GM23248 (cell line): Measurements from ENCODE around the gene PAM. TPM values are rescaled to one million over a fixed set of nuclear protein-coding genes. Genes with fewer than 3 reads are reported as not detected.

Experiments
- DNase-seq: peaks from one replicate; pipeline ENCODE4 v3.0.0-alpha.2; 2015
- H2AFZ ChIP-seq: fragments of 200-600 bp; sonication (generic); 2 replicates; pipeline ENCODE4 v1.6.1; 2016; ENCODE audit warnings: antibody characterized with exemption
- H3F3A ChIP-seq: fragments of 200-600 bp; sonication (generic); 2 replicates; pipeline ENCODE4 v1.6.1; 2016; ENCODE audit warnings: mild to moderate bottlenecking, antibody characterized with exemption, mixed run types; ENCODE audit not compliant: insufficient read depth
- H3K27ac ChIP-seq: fragments of 200-600 bp; sonication (generic); 2 replicates; pipeline ENCODE4 v1.5.1; 2016; ENCODE audit warnings: mild to moderate bottlenecking
- H3K27me3 ChIP-seq: fragments of 200-600 bp; sonication (generic); replicated peaks from 2 replicates; pipeline ENCODE4 v1.6.1; 2016; ENCODE audit warnings: mild to moderate bottlenecking; ENCODE audit not compliant: insufficient read depth
- H3K36me3 ChIP-seq: fragments of 200-600 bp; sonication (generic); 2 replicates; pipeline ENCODE4 v1.6.1; 2016; ENCODE audit warnings: low read depth, mild to moderate bottlenecking
- H3K4me1 ChIP-seq: fragments of 200-600 bp; sonication (generic); 2 replicates; pipeline ENCODE4 v1.6.1; 2016; ENCODE audit warnings: mild to moderate bottlenecking; ENCODE audit not compliant: insufficient read depth
- H3K4me2 ChIP-seq: fragments of 200-600 bp; sonication (generic); one replicate; pipeline ENCODE4 v1.6.1; 2016; ENCODE audit warnings: mild to moderate bottlenecking; ENCODE audit not compliant: unreplicated experiment
- H3K4me3 ChIP-seq: fragments of 200-600 bp; sonication (generic); 2 replicates; pipeline ENCODE4 v1.5.1; 2016; ENCODE audit warnings: mild to moderate bottlenecking
- H3K79me2 ChIP-seq: fragments of 200-600 bp; sonication (generic); 2 replicates; pipeline ENCODE4 v1.6.1; 2016; ENCODE audit warnings: mild to moderate bottlenecking; ENCODE audit not compliant: insufficient read depth
- H3K9ac ChIP-seq: fragments of 200-600 bp; sonication (generic); 2 replicates; pipeline ENCODE4 v1.6.1; 2016; ENCODE audit warnings: mild to moderate bottlenecking
- H3K9me2 ChIP-seq: fragments of 200-600 bp; sonication (generic); 2 replicates; pipeline ENCODE4 v1.6.1; 2016; ENCODE audit warnings: mixed run types, mild to moderate bottlenecking, moderate library complexity; ENCODE audit not compliant: insufficient read depth
- H3K9me3 ChIP-seq: fragments of 200-600 bp; sonication (generic); one replicate; pipeline ENCODE4 v1.6.1; 2017; ENCODE audit warnings: low read depth
- H4K20me1 ChIP-seq: fragments of 200-600 bp; sonication (generic); 2 replicates; pipeline ENCODE4 v1.6.0; 2016; ENCODE audit not compliant: insufficient read depth
- EZH2 ChIP-seq: fragments of 200-600 bp; sonication (generic); IDR thresholded peaks from 2 replicates; pipeline ENCODE4 v1.6.1; 2018; ENCODE audit warnings: antibody characterized with exemption, mild to moderate bottlenecking; ENCODE audit not compliant: insufficient read depth, poor library complexity, severe bottlenecking
- EZH2phosphoT487 ChIP-seq: fragments of 200-600 bp; sonication (generic); IDR thresholded peaks from 2 replicates; pipeline ENCODE4 v1.6.1; 2018; ENCODE audit warnings: antibody characterized with exemption, moderate library complexity, mild to moderate bottlenecking, low read depth; ENCODE audit not compliant: insufficient read depth
- whole genome bisulfite sequencing, 2 experiments: methylation state at CpG; one replicate each; pipeline ENCODE4 v1.1.6; 2015 to 2017; ENCODE audit warnings: low lambda C conversion rate in 2 of 2, low coverage in 1 of 2; ENCODE audit errors: missing lambda C conversion rate in 2 of 2; 5-methylcytosine and 5-hydroxymethylcytosine counted together
- in situ Hi-C: fragments of 300-500 bp; cut with MboI; formaldehyde crosslinking; loops from 2 replicates; pipeline ENCODE4 v1.15.0; 2020
- polyA plus RNA-seq: library from polyadenylated mRNA; unstranded; fragments of >200 nt; fragmentation: Nextera tagmentation; extraction: Ambion mirVana; gene quantifications from 2 replicates; pipeline ENCODE4 v1.2.1, GENCODE V29; 2016
- total RNA-seq: library from RNA; depleted of rRNA; stranded (reverse); fragments of >200 nt; shearing (Covaris generic); gene quantifications from 2 replicates; pipeline ENCODE4 v1.2.3, GENCODE V29; 2014

The PAM gene
- total and polyA plus RNA-seq, 2 experiments from 2014 or later: 429 to 499 TPM

DNA sequence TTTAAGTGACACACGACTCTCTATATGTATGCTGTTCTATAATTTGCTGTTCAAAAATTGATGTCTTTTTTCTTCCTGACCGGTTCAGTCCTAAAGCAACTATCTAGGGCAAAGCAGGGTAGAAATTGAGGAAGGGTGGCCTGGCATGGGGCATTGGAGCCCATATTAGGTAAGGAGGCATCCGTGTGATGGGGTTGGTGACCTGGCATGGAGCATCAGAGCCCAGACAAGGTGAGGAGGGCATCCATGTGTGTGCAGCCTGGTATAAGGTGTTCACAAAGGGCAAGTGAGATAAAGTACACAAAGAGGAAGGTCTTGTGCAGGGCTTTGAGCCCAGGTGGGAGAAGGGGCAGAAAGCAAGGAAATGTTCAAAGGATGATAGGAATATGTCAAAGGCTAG is 104.9 kb downstream of the PAM start:
- Histone ChIP-seq H3K9ac (no peak overlapping the region), H3K4me2 (no peak overlapping the region), H2AFZ (no peak overlapping the region), H3K9me2 (no peaks in the 10 kb centered on the region), H3K9me3 (no peaks in the 10 kb centered on the region), H3K4me1 (peaks cover 53% of the 10 kb centered on the region), H3K4me3 (no peak overlapping the region), H3K27ac (no peak overlapping the region), H4K20me1 (no peaks in the 10 kb centered on the region), H3K79me2 (peaks cover 29% of the 10 kb centered on the region), H3K27me3 (no peaks in the 10 kb centered on the region), H3F3A (peaks cover 49% of the 10 kb centered on the region), H3K36me3 (no peaks in the 10 kb centered on the region)
- in situ Hi-C loops: no loop called here
- no peak for TF ChIP-seq EZH2phosphoT487
- TF ChIP-seq EZH2: no peak
- no peak for DNase-seq
- WGBS, 2 experiments: 90 to 98% methylated on average over 3 of the region's 3 CpGs

DNA sequence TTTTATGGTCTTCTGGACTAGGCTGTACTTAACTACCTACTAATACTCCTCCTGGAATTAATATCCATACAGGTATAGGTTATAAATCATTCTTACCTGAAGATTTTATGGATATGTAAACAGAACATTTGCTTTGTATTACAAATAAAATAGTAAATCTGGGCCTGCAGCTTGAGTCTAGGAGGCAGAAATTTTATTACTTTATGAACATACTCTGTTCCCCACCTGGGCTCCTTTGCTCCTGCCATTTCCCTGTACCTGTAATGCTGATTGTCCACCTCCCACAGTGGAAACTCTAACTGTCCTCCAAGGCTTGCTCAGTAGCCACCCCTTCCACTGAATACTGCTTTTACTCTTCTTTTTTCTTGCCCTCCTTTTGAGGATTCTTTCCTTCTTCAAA is 108.0 kb downstream of the PAM start:
- H3K9me2 ChIP-seq: no peaks in the 10 kb centered on the region
- no peaks in the 10 kb centered on the region for H3K27me3 ChIP-seq
- DNase-seq: no peak
- no peak overlapping the region for H3K4me2 ChIP-seq
- no peaks in the 10 kb centered on the region for H3K36me3 ChIP-seq
- H3F3A ChIP-seq: peaks cover 29% of the 10 kb centered on the region
- TF ChIP-seq EZH2 (no peak), EZH2phosphoT487 (no peak)
- no peak overlapping the region for H3K9ac ChIP-seq
- no peak overlapping the region for H2AFZ ChIP-seq
- peaks cover 46% of the 10 kb centered on the region for H3K79me2 ChIP-seq
- H3K27ac ChIP-seq: no peak overlapping the region
- in situ Hi-C loops: no loop called here
- H3K4me1 ChIP-seq: peaks cover 43% of the 10 kb centered on the region
- no peaks in the 10 kb centered on the region for H3K9me3 ChIP-seq
- H4K20me1 ChIP-seq: no peaks in the 10 kb centered on the region
- no peak overlapping the region for H3K4me3 ChIP-seq

DNA sequence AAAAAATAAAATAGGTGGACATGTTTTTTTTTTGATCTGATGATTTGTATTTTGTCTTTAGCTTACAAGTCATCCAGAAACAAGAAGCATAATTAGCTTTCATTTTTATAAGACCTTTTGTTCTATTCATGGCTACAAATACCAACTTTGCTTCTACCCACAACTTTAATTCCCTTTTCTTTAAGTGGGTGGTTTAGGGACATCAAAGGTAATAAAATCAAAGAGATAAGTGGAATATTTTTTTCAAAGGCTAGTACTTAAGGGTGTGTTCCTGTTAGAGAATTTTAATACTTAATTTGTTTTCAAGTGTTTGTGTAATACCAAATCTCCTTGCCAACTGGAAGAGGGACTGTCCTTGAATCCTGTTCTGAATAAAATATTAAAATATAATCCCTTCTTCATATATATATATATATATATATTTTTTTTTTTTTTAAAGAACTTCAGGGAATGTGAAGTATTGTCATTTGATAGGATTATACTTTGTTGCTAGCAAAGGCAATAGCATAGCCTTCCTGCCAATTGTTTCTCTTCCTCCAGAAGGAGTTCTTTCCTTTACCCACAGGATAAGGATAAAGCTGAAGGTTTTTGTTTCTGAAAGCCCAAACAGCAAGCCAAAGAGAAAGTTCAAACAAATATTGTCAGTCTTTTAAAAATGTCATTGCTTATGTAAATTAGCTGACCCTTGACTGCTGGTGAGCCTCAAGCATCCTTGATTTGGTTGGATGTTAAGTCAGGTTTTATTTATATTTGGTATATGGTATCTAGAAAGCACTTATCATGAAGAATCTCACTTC is 108.9 kb downstream of the PAM start:
- peak overlapping the region; percentile 99 for H3K27ac ChIP-seq
- peaks cover 38% of the 10 kb centered on the region for H3K4me1 ChIP-seq
- H3F3A ChIP-seq: peaks cover 20% of the 10 kb centered on the region
- peaks cover under 1% of the 10 kb centered on the region; the same call in 1 of the 2 replicates for H3K36me3 ChIP-seq
- no peaks in the 10 kb centered on the region for H3K9me2 ChIP-seq
- peaks cover 54% of the 10 kb centered on the region for H3K79me2 ChIP-seq
- peak overlapping the region; percentile 88 for H2AFZ ChIP-seq
- TF ChIP-seq EZH2phosphoT487 (no peak), EZH2 (no peak)
- H3K9me3 ChIP-seq: no peaks in the 10 kb centered on the region
- peak overlapping the region; percentile 92 for H3K9ac ChIP-seq
- peak; percentile 20 for DNase-seq
- H3K27me3 ChIP-seq: no peaks in the 10 kb centered on the region
- peak overlapping the region; percentile 96 for H3K4me2 ChIP-seq
- no peaks in the 10 kb centered on the region for H4K20me1 ChIP-seq
- in situ Hi-C loops: no loop called here
- no peak overlapping the region; the same call in 1 of the 2 replicates for H3K4me3 ChIP-seq

DNA sequence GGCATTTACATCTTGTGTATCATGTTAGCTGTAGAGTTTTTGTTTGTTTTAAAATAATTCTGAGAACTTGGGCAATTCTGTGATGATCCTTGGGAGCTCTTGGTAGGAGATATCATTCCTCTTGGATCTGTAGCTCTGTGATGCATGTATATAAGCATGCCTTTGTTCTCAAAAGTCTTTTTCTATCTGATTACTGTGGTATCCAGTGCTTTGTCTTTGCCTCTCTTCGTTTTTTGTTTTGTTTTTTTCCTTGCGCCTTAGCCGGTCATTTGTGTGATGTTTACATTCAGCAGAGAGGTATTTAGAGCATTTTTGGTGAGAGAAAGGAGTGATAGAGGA is 110.0 kb downstream of the PAM start:
- Histone ChIP-seq H3K79me2 (peaks cover 63% of the 10 kb centered on the region), H2AFZ (peak overlapping the region; percentile 88), H3K36me3 (peaks cover 4% of the 10 kb centered on the region; the same call in 1 of the 2 replicates), H3F3A (peaks cover 18% of the 10 kb centered on the region), H3K9me3 (no peaks in the 10 kb centered on the region), H3K4me3 (peak overlapping the region; percentile 76), H3K27ac (peak overlapping the region; percentile 99), H3K9ac (peak overlapping the region; percentile 92), H4K20me1 (no peaks in the 10 kb centered on the region), H3K4me2 (peak overlapping the region; percentile 96), H3K27me3 (no peaks in the 10 kb centered on the region), H3K4me1 (peaks cover 35% of the 10 kb centered on the region), H3K9me2 (no peaks in the 10 kb centered on the region)
- 0 to 1% methylated on average over 3 of the region's 3 CpGs for WGBS, 2 experiments
- in situ Hi-C loops: no loop called here
- no peak for TF ChIP-seq EZH2phosphoT487
- TF ChIP-seq EZH2: no peak
- peak; percentile 57 for DNase-seq
